Measurements from ENCODE around the gene UBXN6. TPM values are rescaled to one million over a fixed set of nuclear protein-coding genes. Genes with fewer than 3 reads are reported as not detected.
A peak's percentile ranks its signal among the peaks of the same experiment; 100 is the strongest.

The UBXN6 gene
- total and polyA plus RNA-seq, 12 donors = 90.6 to 131 (median 106) TPM

- H3K4me3 ChIP-seq = peak overlapping the region in 9 of 10 donors; percentile 58 to 88 (median 77)
- peak overlapping the region in 9 of 10 donors; percentile 52 to 96 (median 93) for H3K27ac ChIP-seq
- no peaks in the 10 kb centered on the region for H3K9me3 ChIP-seq
- peak in 6 of 8 donors; percentile 32 to 65 (median 47) for ATAC-seq
- intact Hi-C loops (cut with DNase I) = loop anchor here in 2 of 10 donors (5.0 kb wide), 1 partner anchor 54 kb away; the partner anchor contains the start of genes CHAF1A (in 2 of the 2) and SH3GL1 (in 2 of the 2)
- H3K27me3 ChIP-seq = no peaks in the 10 kb centered on the region
- peak; percentile 61 to 75 for DNase-seq
- TF ChIP-seq CTCF (IDR thresholded peaks at IDR 0.05) = peak in 2 of 9 donors; percentile 11 to 28
- 37 to 41% methylated on average over 15 of the region's 15 CpGs for WGBS, 2 donors
- H3K36me3 ChIP-seq = peaks cover 3 to 40% (median 28%) of the 10 kb centered on the region in 9 donors
- H3K4me1 ChIP-seq = peaks cover 7 to 43% (median 25%) of the 10 kb centered on the region in 9 donors
Observed at GRCh38 chr19:4455719-4456475, 1.7 kb downstream of the UBXN6 start.

DNA sequence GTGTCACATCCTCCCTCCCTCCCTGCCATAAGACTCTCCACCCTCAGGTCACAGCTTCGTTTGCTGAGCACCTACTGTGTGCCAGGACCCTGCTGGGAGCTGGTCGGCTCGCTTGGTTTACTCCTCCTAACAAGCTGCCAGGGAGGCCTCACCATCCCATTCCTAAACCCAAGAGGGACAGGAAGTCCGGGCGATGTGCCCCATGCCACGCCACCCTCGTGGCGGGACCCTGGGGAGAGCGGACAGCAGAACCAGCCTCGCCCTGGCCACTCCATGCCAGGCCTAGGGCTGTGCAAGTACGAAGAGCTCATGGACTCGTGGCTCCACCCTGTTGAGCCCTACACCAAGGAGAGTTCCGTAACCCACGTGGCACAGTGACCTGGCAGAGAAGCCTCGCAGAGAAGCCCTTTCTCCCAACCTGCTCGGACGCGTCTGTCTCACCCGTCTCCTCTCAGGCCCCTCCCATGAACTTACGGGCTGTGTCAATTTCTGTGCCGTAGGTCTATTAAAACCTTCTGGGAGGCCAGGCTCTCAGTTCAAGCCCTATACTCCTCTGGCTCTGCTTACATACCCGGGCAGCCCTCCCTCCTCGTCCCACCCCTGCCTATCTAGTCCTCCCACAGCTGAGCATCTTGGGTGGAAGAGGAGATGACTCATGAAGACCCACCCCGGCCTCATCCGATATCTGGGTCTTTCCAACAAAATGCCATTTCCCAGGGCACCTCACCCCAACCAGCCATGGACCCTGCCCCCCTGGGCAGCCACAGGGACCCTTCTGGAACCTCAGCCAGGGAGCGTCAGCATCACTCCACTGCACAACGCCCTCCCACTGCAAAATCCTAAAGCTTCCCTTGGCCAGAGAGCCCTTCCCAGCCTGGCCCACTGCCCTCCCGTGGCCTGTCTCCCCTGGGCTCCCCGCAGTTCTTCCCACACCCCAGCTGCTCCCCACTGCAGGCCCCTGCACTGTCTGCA, 2.6 kb downstream of the UBXN6 start:
- Histone ChIP-seq H3K4me1 (peaks cover 7 to 43% (median 25%) of the 10 kb centered on the region in 9 donors), H3K27ac (peak overlapping the region in 9 of 10 donors; percentile 28 to 96 (median 61)), H3K9me3 (no peaks in the 10 kb centered on the region), H3K27me3 (no peaks in the 10 kb centered on the region), H3K36me3 (peaks cover 3 to 49% (median 35%) of the 10 kb centered on the region in 9 donors), H3K4me3 (peak overlapping the region in 5 of 10 donors; percentile 3 to 82 (median 77))
- DNase-seq (no peak), ATAC-seq (peak in 1 of 8 donors; percentile 19)
- TF ChIP-seq CTCF (IDR thresholded peaks at IDR 0.05) = no peak
- intact Hi-C loops (cut with DNase I) = loop anchor here in 2 of 10 donors (5.0 kb wide), 1 partner anchor 53 kb away; the partner anchor contains the start of genes CHAF1A (in 2 of the 2) and SH3GL1 (in 2 of the 2)
- WGBS, 2 donors = 63 to 74% methylated on average over 29 of the region's 29 CpGs

- no peak for ATAC-seq
- intact Hi-C loops (cut with DNase I) = no loop called here
- no peaks in the 10 kb centered on the region for H3K9me3 ChIP-seq
- peaks cover 13 to 49% (median 26%) of the 10 kb centered on the region in 9 donors for H3K4me1 ChIP-seq
- H3K4me3 ChIP-seq = no peak overlapping the region
- no peak overlapping the region for H3K27ac ChIP-seq
- WGBS, 2 donors = 68 to 69% methylated on average over 34 of the region's 34 CpGs
- DNase-seq = no peak
- no peak for TF ChIP-seq CTCF (IDR thresholded peaks at IDR 0.05)
- peaks cover 5 to 64% (median 42%) of the 10 kb centered on the region in 9 donors for H3K36me3 ChIP-seq
- no peaks in the 10 kb centered on the region for H3K27me3 ChIP-seq
Observed at GRCh38 chr19:4453232-4454179, 4.1 kb downstream of the UBXN6 start.

Data from heart right ventricle (tissue), 16 donors.